Measurements from ENCODE around the gene PANX3. TPM values are rescaled to one million over a fixed set of nuclear protein-coding genes. Genes with fewer than 3 reads are reported as not detected.

The PANX3 gene
- total and polyA plus RNA-seq, 2 of the 13 experiments (the other 11 are each of a cell fraction or from before 2014, with no cell fraction given) = not detected

GRCh38 chr11:124582565-124582964 lies 28.7 kb upstream of the PANX3 start (continued):
- TF ChIP-seq GABPB1 (CRISPR knock-in tag; IDR thresholded peaks at IDR 0.05) (no peak), ZNF232 (CRISPR knock-in tag; IDR thresholded peaks at IDR 0.05; ENCODE audit: borderline replicate concordance) (no peak), ZNF703 (CRISPR knock-in tag; IDR thresholded peaks at IDR 0.05; ENCODE audit: borderline replicate concordance) (no peak), TEF (CRISPR knock-in tag; IDR thresholded peaks at IDR 0.05) (no peak)

GRCh38 chr11:124583781-124584180 lies 27.4 kb upstream of the PANX3 start:
- in situ Hi-C loops (cut with HindIII; ENCODE audit: extremely low pct_ligation_motif_present, low pct_unique_long_range_greater_than_20kb) = no loop called here
- H3K27me3 ChIP-seq (ENCODE audit: control insufficient read depth in 1 of 2, insufficient read depth in 2 of 2, low read length in 2 of 2) = peaks cover 0 to 9% of the 10 kb centered on the region in 2 experiments; a peak in 2 of 5 replicates

More at GRCh38 chr11:124583781-124584180, 27.4 kb upstream of the PANX3 start:
- POLR2A ChIA-PET = no interaction called here
- TF ChIP-seq TBX3 (IDR thresholded peaks at IDR 0.05; ENCODE audit: borderline replicate concordance) (no peak), NR2C2 (CRISPR knock-in tag; IDR thresholded peaks at IDR 0.05; ENCODE audit: borderline replicate concordance) (no peak), BCL6 (CRISPR knock-in tag; IDR thresholded peaks at IDR 0.05) (no peak), ZNF484 (CRISPR knock-in tag; IDR thresholded peaks at IDR 0.05; ENCODE audit: borderline replicate concordance, low read depth) (no peak), ZNF335 (CRISPR knock-in tag; IDR thresholded peaks at IDR 0.05) (no peak), IRF9 (CRISPR knock-in tag; IDR thresholded peaks at IDR 0.05; ENCODE audit: borderline replicate concordance) (no peak), NFE2L2 (IDR thresholded peaks at IDR 0.05; ENCODE audit: low read length) (no peak), KLF12 (CRISPR knock-in tag; IDR thresholded peaks at IDR 0.05; ENCODE audit: borderline replicate concordance) (no peak), E2F5 (CRISPR knock-in tag; conservative IDR thresholded peaks at IDR 0.05) (no peak), ZFP90 (CRISPR knock-in tag; IDR thresholded peaks at IDR 0.05; ENCODE audit: borderline replicate concordance) (no peak), RBAK (CRISPR knock-in tag; IDR thresholded peaks at IDR 0.05) (no peak), SOX13 (IDR thresholded peaks at IDR 0.05) (no peak), SOX13 (CRISPR knock-in tag; conservative IDR thresholded peaks at IDR 0.05 in 1 of 2, IDR thresholded peaks at IDR 0.05 in 1 of 2) (no peak), ZNF12 (CRISPR knock-in tag; IDR thresholded peaks at IDR 0.05) (no peak), CTCF (CRISPR knock-in tag; IDR thresholded peaks at IDR 0.05) (no peak), FOXA3 (CRISPR knock-in tag; IDR thresholded peaks at IDR 0.05) (no peak)
- no TSS peak for BruUV-seq (replicated peaks)
- H3K9ac ChIP-seq (ENCODE audit: insufficient read depth, low read depth, low read length) = no peak overlapping the region
- no peaks in the 10 kb centered on the region for H3K79me2 ChIP-seq (ENCODE audit: insufficient read depth, low read length)
- no peaks in the 10 kb centered on the region for H3K4me1 ChIP-seq (ENCODE audit: insufficient read depth, low read length)
- H3K4me2 ChIP-seq (ENCODE audit: low read depth, low read length) = no peak overlapping the region
- H3K9me3 ChIP-seq (ENCODE audit: low read length) = no peaks in the 10 kb centered on the region
- intact Hi-C loops (cut with micrococcal nuclease; ENCODE audit: unreplicated experiment) = no loop called here
- DNase-seq (ENCODE audit: low spot score) (no peak), FAIRE-seq (no peak), ATAC-seq (no peak)
- H4K20me1 ChIP-seq (ENCODE audit: insufficient read depth, low read length) = no peaks in the 10 kb centered on the region
- CTCF ChIA-PET (ENCODE audit: low intra/inter-chr PET ratio, low total read pairs) = no interaction called here
- H2AFZ ChIP-seq (ENCODE audit: low read length) = no peak overlapping the region
- WGBS (ENCODE audit: low lambda C conversion rate) = 37% methylated on average over 7 of the region's 8 CpGs
- H3K27ac ChIP-seq (ENCODE audit: extremely low read length, insufficient read depth, low read length) = no peak overlapping the region
- H3K4me3 ChIP-seq (replicated peaks in 1 of 3; ENCODE audit: insufficient read depth in 1 of 3, low read depth in 2 of 3, low read length in 3 of 3) = no peak overlapping the region
- no peaks in the 10 kb centered on the region for H3K36me3 ChIP-seq (replicated peaks in 1 of 2; ENCODE audit: control insufficient read depth in 1 of 2, insufficient read depth in 2 of 2, low read length in 2 of 2)
